Measurements from ENCODE around the gene ACAN.

GRCh38 chr15:88874684-88875083, 71.4 kb downstream of the ACAN start:
- TF ChIP-seq, protein P1, sequence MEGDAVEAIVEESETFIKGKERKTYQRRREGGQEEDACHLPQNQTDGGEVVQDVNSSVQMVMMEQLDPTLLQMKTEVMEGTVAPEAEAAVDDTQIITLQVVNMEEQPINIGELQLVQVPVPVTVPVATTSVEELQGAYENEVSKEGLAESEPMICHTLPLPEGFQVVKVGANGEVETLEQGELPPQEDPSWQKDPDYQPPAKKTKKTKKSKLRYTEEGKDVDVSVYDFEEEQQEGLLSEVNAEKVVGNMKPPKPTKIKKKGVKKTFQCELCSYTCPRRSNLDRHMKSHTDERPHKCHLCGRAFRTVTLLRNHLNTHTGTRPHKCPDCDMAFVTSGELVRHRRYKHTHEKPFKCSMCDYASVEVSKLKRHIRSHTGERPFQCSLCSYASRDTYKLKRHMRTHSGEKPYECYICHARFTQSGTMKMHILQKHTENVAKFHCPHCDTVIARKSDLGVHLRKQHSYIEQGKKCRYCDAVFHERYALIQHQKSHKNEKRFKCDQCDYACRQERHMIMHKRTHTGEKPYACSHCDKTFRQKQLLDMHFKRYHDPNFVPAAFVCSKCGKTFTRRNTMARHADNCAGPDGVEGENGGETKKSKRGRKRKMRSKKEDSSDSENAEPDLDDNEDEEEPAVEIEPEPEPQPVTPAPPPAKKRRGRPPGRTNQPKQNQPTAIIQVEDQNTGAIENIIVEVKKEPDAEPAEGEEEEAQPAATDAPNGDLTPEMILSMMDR (IDR thresholded peaks at IDR 0.05; ENCODE audit: insufficient read depth, low read length): no peak
- TF ChIP-seq GABPA (IDR thresholded peaks at IDR 0.05; ENCODE audit: low read depth) (no peak), POLR2AphosphoS5 (IDR thresholded peaks at IDR 0.05; ENCODE audit: low read depth) (no peak)
- TF ChIP-seq, protein P2, sequence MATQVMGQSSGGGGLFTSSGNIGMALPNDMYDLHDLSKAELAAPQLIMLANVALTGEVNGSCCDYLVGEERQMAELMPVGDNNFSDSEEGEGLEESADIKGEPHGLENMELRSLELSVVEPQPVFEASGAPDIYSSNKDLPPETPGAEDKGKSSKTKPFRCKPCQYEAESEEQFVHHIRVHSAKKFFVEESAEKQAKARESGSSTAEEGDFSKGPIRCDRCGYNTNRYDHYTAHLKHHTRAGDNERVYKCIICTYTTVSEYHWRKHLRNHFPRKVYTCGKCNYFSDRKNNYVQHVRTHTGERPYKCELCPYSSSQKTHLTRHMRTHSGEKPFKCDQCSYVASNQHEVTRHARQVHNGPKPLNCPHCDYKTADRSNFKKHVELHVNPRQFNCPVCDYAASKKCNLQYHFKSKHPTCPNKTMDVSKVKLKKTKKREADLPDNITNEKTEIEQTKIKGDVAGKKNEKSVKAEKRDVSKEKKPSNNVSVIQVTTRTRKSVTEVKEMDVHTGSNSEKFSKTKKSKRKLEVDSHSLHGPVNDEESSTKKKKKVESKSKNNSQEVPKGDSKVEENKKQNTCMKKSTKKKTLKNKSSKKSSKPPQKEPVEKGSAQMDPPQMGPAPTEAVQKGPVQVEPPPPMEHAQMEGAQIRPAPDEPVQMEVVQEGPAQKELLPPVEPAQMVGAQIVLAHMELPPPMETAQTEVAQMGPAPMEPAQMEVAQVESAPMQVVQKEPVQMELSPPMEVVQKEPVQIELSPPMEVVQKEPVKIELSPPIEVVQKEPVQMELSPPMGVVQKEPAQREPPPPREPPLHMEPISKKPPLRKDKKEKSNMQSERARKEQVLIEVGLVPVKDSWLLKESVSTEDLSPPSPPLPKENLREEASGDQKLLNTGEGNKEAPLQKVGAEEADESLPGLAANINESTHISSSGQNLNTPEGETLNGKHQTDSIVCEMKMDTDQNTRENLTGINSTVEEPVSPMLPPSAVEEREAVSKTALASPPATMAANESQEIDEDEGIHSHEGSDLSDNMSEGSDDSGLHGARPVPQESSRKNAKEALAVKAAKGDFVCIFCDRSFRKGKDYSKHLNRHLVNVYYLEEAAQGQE (IDR thresholded peaks at IDR 0.05; ENCODE audit: insufficient replicate concordance, low read depth): no peak
